Astrocyte of the spinal cord (primary cell): ENCODE results near the gene C15orf39.

ENCODE experiments used
- DNase-seq: peaks from one replicate; pipeline ENCODE4 v3.0.0; 2011; ENCODE audit warnings: low read depth, low spot score
- H3K4me3 ChIP-seq: 2 replicates; pipeline ENCODE4 v1.5.1; 2011; ENCODE audit warnings: low read depth, mild to moderate bottlenecking, low read length, moderate library complexity
- in situ Hi-C: cut with HindIII; loops from 2 replicates; pipeline ENCODE4 v1.10.0; 2017; ENCODE audit warnings: low sequenced_read_pairs
- TF ChIP-seq, protein P1 (sequence below): IDR thresholded peaks from 2 replicates; pipeline ENCODE4 v1.5.1; 2012; ENCODE audit warnings: low read depth, mild to moderate bottlenecking, low read length, inconsistent platforms

C15orf39 gene

DNA sequence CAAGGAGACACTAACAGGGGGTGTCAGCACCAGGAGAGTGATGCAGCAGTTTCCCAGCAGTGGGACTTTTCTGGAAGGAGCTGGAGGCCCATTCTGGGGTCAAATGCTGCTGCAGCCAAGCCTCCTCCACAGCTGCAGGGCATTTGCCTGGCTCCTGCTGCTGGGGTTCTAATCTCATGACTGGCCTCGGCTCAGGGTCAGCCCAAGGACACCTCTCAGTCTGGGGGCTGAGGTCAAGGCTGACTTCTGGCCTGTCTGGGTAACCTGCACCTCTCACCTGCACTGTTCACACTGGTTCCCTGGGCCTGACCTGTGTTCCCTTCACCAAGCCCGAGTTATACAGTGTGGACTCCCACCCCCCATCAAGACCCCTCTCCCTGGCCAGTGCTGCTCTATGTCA is 10.4 kb upstream of the C15orf39 start:
- in situ Hi-C loops = no loop called here
- DNase-seq = no peak
- H3K4me3 ChIP-seq = no peak overlapping the region
- TF ChIP-seq, protein P1, sequence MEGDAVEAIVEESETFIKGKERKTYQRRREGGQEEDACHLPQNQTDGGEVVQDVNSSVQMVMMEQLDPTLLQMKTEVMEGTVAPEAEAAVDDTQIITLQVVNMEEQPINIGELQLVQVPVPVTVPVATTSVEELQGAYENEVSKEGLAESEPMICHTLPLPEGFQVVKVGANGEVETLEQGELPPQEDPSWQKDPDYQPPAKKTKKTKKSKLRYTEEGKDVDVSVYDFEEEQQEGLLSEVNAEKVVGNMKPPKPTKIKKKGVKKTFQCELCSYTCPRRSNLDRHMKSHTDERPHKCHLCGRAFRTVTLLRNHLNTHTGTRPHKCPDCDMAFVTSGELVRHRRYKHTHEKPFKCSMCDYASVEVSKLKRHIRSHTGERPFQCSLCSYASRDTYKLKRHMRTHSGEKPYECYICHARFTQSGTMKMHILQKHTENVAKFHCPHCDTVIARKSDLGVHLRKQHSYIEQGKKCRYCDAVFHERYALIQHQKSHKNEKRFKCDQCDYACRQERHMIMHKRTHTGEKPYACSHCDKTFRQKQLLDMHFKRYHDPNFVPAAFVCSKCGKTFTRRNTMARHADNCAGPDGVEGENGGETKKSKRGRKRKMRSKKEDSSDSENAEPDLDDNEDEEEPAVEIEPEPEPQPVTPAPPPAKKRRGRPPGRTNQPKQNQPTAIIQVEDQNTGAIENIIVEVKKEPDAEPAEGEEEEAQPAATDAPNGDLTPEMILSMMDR = no peak

DNA sequence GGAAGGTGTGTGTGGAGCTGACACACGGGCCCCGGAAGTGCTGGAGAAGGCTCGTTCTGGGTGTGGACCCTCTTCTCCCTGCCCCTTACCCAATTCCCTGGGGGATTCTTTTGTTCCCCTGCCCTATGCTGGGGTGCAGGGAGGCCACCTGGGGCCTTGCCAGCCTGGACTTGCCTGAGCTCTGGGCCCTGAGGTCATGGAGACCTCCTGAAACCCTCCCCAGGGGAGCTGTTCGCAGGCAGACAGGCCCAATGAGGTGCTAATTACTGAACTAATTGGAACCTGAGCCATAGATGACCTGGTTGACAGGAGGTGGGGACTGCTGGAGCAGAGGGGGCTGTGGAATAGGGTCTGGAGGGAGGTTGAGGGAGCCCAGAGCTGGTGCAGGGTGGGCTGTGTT is 9.4 kb upstream of the C15orf39 start:
- in situ Hi-C loops = no loop called here
- H3K4me3 ChIP-seq = no peak overlapping the region
- TF ChIP-seq, protein P1 = no peak
- DNase-seq = no peak

DNA sequence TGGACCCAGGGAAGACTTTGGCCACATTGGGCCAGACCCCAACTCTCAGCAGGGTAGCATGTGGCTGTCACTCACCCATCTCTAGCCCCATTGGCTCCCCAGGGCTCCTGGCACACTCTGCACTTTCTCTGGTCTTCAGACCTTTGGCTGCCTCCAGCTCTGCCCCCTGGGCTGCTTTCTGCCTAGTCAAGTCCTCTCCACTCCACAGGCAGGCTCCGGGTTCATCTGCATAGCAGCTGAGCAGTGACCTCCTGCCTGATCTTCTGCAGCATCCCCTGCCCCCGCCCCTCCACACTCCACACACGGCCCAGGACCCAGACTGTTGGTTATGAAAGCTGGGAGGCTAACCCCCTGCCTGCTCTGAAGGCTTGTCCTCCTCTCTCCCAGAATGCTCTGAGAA is 8.4 kb upstream of the C15orf39 start:
- DNase-seq = no peak
- H3K4me3 ChIP-seq = no peak overlapping the region
- in situ Hi-C loops = no loop called here
- TF ChIP-seq, protein P1 = no peak

DNA sequence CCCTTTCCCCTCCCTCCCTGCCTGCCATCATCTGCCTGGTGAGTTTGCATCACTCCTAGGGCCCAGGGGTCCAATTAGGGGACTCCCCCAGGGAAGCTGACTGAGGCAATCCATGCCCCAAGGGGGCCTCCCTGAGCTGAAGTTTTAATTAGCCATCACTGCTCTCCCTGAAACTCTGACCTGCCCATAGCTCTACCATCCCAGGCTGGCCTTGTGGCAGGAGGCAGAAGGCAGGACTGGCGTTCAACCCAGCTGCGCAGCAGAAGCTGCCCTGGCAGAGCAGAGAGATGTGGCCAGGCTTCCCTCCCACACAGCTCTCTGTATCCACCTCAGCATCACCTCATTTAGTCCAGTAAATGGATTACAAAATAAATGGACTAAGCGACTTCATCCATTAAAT is 7.7 kb upstream of the C15orf39 start:
- in situ Hi-C loops = no loop called here
- TF ChIP-seq, protein P1 = no peak
- H3K4me3 ChIP-seq = no peak overlapping the region
- no peak for DNase-seq

DNA sequence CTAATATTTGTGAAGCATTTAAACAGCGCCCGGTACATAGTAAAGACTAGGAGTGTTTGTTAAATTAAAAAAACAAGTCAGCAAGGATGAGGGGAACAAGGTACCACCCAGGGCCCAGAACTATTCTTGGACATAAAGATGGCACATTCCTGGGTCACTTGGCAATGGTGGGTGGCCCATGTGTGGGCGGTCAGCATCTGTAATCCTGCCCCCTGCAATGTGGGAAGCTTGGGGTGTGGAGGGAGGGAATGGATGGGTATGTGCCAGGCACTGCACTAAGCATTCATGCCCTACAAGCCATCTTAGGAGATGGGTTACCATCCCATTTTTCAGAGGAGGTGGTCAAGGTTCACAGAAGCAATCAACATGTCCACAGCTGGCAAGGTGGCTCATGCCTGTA is 7.3 kb upstream of the C15orf39 start:
- H3K4me3 ChIP-seq = no peak overlapping the region
- in situ Hi-C loops = no loop called here
- DNase-seq = no peak
- TF ChIP-seq, protein P1 = no peak

DNA sequence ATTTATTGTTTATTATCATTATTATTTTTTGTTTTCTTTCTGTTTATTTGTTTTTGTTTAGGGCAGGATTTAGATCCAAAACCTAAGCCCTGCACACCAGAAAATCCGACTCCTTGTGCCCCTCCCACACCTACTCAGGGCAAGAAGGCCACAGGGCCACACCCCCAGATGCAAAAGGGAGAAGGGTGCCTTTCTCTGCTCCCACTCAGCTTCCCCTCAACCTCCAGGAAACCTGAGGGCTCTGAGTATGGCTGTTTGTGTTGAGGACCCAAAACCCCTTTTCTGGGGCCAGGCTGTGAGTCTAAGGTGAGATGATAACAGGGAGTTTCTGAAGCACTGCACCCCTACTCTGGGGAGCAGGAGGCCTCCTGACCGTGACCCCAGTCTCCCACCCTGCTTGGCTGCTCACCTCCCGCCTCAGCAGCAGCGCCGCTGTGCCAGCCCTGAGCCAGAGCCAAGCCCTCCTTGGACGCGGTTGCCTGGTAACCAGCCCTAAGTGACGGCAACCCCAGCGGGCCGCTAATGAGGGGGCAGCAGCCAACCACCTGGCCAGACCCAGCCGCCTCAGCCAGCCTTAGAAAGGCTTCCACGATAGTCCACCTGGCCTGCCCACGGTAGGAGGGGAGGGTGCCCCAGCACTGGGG is 6.4 kb upstream of the C15orf39 start:
- in situ Hi-C loops = no loop called here
- TF ChIP-seq, protein P1 = no peak
- no peak overlapping the region for H3K4me3 ChIP-seq
- DNase-seq = no peak
